Psoas muscle (tissue), 8 donors: ENCODE results near the gene ANKMY2. TPM values are rescaled to one million over a fixed set of nuclear protein-coding genes. Genes with fewer than 3 reads are reported as not detected.
"Not testable (repeated sequence)": the region's sequence is repeated elsewhere in the genome, so short reads cannot be mapped to it uniquely, and the experiment has no call there.

Source experiments
- ATAC-seq, 4 donors: fragments of 200-7000 bp; cut with Tn5 transposase; one replicate each; pipeline ENCODE4 v1.9.1; 2020; ENCODE audit warnings: moderate library complexity in 3 of 4, mild to moderate bottlenecking in 2 of 4
- DNase-seq, 2 donors: peaks; one replicate each; pipeline ENCODE4 v3.0.0-alpha.2; 2020
- H3K27ac ChIP-seq: fragments of 200-600 bp; one replicate; pipeline ENCODE4 v1.8.0; 2022
- H3K27me3 ChIP-seq, 3 donors: fragments of 200-600 bp in 1 of 3; one replicate each; pipeline versions ENCODE4 v1.6.1 to v1.8.0; 2013 to 2022; ENCODE audit warnings: low read length in 2 of 3, mild to moderate bottlenecking in 2 of 3, moderate library complexity in 1 of 3; ENCODE audit not compliant: insufficient read depth in 3 of 3
- H3K36me3 ChIP-seq, 2 donors: fragments of 200-600 bp in 1 of 2; one replicate each; pipeline versions ENCODE4 v1.6.1 to v1.8.0; 2013 to 2022; ENCODE audit warnings: low read depth in 1 of 2, mild to moderate bottlenecking in 1 of 2, moderate library complexity in 1 of 2; ENCODE audit not compliant: insufficient read depth in 1 of 2
- H3K4me1 ChIP-seq: fragments of 200-600 bp; one replicate; pipeline ENCODE4 v1.8.0; 2022
- H3K4me3 ChIP-seq: fragments of 200-600 bp; one replicate; pipeline ENCODE4 v1.8.0; 2022; ENCODE audit warnings: mild to moderate bottlenecking
- H3K9me3 ChIP-seq: fragments of 200-600 bp; one replicate; pipeline ENCODE4 v1.8.0; 2022
- WGBS, 3 donors: extraction: QIAGEN DNeasy Blood & Tissue Kit; methylation state at CpG; one replicate each; pipeline versions ENCODE4 v1.1.6 to v1.1.7; 2013; 5-methylcytosine and 5-hydroxymethylcytosine counted together
- intact Hi-C, 2 donors: fragments of 100-400 bp; cut with DNase I; formaldehyde crosslinking; loops; one replicate each; pipeline versions ENCODE4 v1.11.0 to v1.14.2; 2022
- polyA plus RNA-seq, 3 donors: library from polyadenylated mRNA; stranded (reverse); fragments of 200-250 nt; gene quantifications; one replicate each; pipeline ENCODE4 v1.2.3, GENCODE V29; 2013
- total RNA-seq, 4 donors: library from RNA; stranded (reverse); fragmentation: NEBNext Ultra II Directional in 2 of 4; extraction: Animal tissue kit (Norgen Biotek cat#: 25700) in 2 of 4; gene quantifications; one replicate each; pipeline versions ENCODE4 v1.2.1 to v1.2.4, GENCODE V29; 2021 to 2023
- TF ChIP-seq, protein P1 (sequence below): fragments of 200-600 bp; IDR thresholded peaks from one replicate; pipeline ENCODE4 v1.8.0; 2022; ENCODE audit warnings: antibody characterized with exemption
- donor health status: healthy with polysubstance abuse.
- donor health status: DM: no; HTN: no; CAD: no; lungs with moderate emphysema.
- donor health status: Bipolar disorder and iron deficiency.
- donor health status: healthy.
- donor health status: DM: yes; HTN: yes; CAD: no.
- donor health status: DM: no; HTN: no; CAD: no.
- donor health status: DM: no; HTN: no; CAD: no.
- donor health status: DM: yes; HTN: yes; CAD: no.

Gene ANKMY2
- total and polyA plus RNA-seq, 7 donors: 4.5 to 16.2 (median 9.9) TPM

DNA sequence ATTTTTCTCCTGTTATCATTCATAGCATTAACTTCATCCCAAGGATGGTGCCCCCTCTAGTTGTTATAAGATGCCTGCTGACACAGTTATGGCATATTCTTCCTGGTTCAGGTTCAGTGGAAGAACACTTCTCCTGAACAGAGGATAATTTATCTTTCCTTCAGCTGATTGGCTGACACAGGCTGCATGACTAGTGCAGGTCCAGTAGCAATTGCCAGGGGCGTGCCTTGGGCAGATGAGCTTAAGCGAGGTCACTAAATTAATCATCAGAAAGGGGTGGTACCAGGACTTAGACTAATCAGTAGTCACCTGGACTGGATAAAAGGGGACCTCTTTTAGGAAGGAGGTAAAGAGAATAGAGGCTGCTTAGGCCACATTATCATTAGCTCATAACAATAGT, 42.7 kb upstream of the ANKMY2 start:
- 93 to 96% (median 96%) methylated on average over 2 of the region's 2 CpGs for WGBS, 3 donors

DNA sequence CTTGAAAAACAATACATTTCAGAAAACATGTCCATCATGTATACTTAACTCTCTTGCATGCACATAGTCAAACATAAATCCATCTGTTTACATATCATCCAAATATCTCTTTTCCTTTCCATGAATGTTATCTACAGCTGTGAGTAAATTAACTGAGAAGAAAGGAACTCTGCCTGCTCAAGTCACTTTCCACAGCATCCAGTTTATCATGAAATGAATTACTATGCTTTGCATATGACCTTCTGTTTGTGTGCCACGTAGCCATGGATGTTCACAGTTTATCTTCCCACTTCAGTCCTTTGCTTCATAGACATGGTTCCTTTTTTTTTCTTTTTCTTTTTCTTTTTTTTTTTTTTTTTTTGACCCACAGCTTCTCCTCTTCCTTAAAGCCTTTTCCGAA, 40.0 kb upstream of the ANKMY2 start:
- no peaks in the 10 kb centered on the region for H3K9me3 ChIP-seq
- TF ChIP-seq, protein P1, sequence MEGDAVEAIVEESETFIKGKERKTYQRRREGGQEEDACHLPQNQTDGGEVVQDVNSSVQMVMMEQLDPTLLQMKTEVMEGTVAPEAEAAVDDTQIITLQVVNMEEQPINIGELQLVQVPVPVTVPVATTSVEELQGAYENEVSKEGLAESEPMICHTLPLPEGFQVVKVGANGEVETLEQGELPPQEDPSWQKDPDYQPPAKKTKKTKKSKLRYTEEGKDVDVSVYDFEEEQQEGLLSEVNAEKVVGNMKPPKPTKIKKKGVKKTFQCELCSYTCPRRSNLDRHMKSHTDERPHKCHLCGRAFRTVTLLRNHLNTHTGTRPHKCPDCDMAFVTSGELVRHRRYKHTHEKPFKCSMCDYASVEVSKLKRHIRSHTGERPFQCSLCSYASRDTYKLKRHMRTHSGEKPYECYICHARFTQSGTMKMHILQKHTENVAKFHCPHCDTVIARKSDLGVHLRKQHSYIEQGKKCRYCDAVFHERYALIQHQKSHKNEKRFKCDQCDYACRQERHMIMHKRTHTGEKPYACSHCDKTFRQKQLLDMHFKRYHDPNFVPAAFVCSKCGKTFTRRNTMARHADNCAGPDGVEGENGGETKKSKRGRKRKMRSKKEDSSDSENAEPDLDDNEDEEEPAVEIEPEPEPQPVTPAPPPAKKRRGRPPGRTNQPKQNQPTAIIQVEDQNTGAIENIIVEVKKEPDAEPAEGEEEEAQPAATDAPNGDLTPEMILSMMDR: no peak
- no peaks in the 10 kb centered on the region for H3K27me3 ChIP-seq
- H3K36me3 ChIP-seq: peaks cover 10 to 84% of the 10 kb centered on the region in 2 donors
- intact Hi-C loops: no loop called here
- ATAC-seq: no peak
- no peaks in the 10 kb centered on the region for H3K4me1 ChIP-seq
- WGBS, 3 donors: 91 to 94% (median 93%) methylated on average over 2 of the region's 2 CpGs
- no peak overlapping the region for H3K27ac ChIP-seq
- DNase-seq: no peak
- H3K4me3 ChIP-seq: no peak overlapping the region

More for the DNA sequence above, 42.7 kb upstream of the ANKMY2 start:
- Histone ChIP-seq H3K4me1 (no peaks in the 10 kb centered on the region), H3K4me3 (no peak overlapping the region), H3K36me3 (peaks cover 3 to 84% of the 10 kb centered on the region in 2 donors), H3K27ac (no peak overlapping the region), H3K9me3 (no peaks in the 10 kb centered on the region), H3K27me3 (no peaks in the 10 kb centered on the region)
- DNase-seq (no peak), ATAC-seq (no peak)
- intact Hi-C loops: no loop called here
- TF ChIP-seq, protein P1: no peak

DNA sequence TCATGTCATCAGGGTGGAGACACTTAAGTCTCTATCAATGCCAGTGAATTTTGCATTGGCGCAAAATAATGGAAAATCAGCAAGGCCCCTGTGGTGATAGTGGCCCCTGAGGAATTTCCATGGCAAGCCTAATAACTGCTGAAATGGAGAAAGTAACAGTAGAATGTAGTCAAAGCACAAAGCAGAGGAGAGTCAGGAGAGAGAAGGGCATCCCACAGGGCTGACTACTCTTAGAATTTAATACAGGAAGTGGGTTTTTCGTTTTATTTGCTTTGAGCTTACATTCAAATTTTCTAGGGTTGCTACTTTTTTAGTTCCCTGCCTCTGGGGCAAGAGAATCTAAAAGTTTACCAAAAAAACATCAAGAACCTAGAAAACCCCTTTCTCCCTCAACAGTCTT, 39.4 kb upstream of the ANKMY2 start:
- 74 to 80% (median 74%) methylated on average over 2 of the region's 2 CpGs for WGBS, 3 donors
- peaks cover 10 to 84% of the 10 kb centered on the region in 2 donors for H3K36me3 ChIP-seq
- no peaks in the 10 kb centered on the region for H3K27me3 ChIP-seq
- H3K4me1 ChIP-seq: no peaks in the 10 kb centered on the region
- no peak overlapping the region for H3K27ac ChIP-seq
- ATAC-seq: no peak
- H3K4me3 ChIP-seq: no peak overlapping the region
- H3K9me3 ChIP-seq: no peaks in the 10 kb centered on the region
- TF ChIP-seq, protein P1: no peak
- DNase-seq: no peak
- intact Hi-C loops: no loop called here

DNA sequence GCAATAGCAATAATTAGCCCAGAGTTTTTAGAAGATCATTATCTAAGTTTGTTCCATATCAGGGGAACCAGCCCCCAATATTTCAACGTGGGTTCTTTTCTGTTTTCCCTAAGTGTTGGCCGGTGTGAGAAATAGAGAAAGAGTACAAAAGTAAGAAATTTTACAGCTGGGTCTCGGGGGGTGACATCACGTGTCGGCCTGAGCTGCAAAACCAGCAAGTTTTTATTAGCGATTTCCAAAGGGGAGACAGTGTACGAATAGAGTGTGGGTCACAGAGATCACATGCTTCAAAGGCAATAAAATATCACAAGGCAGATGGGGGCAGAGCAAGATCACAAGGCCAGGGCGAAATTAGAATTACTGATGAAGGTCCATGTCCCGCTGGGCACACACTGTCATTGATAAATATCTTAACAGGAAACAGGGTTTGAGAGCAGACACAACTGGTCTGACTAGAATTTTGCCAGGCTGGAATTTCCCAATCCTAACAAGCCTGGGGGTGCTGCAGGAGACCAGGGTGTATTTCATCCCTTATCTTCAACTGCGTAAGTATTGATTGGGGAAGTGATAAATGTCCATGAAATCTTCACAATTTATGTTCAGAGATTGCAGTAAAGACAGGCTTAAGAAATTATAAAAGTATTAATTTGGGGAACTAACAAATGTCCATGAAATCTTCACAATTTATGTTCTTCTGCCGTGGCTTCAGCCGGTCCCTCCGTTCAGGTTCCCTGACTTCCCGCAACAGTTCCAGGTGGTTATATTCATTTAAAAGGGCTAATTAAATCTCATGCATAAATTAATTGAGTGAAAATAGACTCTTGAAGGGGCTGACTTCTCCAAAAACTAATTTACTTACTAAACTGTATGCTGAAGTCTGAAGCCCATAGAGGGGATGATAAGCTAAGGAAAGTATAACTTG, 33.4 kb upstream of the ANKMY2 start:
- DNase-seq, H3K4me1 ChIP-seq, H3K4me3 ChIP-seq, H3K27me3 ChIP-seq, H3K27ac ChIP-seq, intact Hi-C loops, H3K9me3 ChIP-seq, ATAC-seq: not testable (repeated sequence)
- peaks cover 14 to 90% of the 10 kb centered on the region in 2 donors for H3K36me3 ChIP-seq
- WGBS, 3 donors: 86 to 88% (median 86%) methylated on average over 14 of the region's 14 CpGs

DNA sequence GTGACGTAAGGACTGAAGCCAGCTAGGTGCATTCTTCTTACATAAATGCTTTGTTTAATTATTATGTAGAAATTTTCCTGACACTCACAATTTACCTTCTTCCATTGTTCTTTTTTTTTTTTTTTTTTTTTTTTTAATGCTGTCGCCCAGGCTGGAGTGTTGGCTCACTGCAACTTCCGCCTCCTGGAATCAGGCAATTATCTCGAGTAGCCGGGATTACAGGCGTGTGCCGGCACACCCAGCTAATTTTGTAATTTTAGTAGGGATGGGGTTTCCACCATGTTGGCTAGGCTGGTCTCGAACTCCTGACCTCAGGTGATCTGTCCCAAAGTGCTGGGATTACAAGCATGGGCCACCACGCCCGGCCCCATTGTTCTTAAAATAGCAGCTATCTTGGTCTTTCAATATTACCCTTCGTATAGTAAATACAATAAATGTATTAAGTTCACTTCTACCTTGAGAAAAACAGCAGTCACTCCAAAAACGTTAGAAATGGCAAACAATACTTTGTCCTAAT, 32.5 kb upstream of the ANKMY2 start:
- Histone ChIP-seq H3K36me3 (peaks cover 14 to 82% of the 10 kb centered on the region in 2 donors), H3K27me3 (no peaks in the 10 kb centered on the region), H3K27ac (no peak overlapping the region), H3K4me1 (no peaks in the 10 kb centered on the region), H3K9me3 (no peaks in the 10 kb centered on the region), H3K4me3 (no peak overlapping the region)
- TF ChIP-seq, protein P1: no peak
- intact Hi-C loops: no loop called here
- ATAC-seq (no peak), DNase-seq (no peak)
- 65 to 87% (median 78%) methylated on average over 12 of the region's 12 CpGs for WGBS, 3 donors
